Keratinocyte (primary cell): ENCODE data around the gene COPG2. TPM values are rescaled to one million over a fixed set of nuclear protein-coding genes. Genes with fewer than 3 reads are reported as not detected.
A peak's percentile ranks its signal among the peaks of the same experiment; 100 is the strongest.

Experiments used
- DNase-seq: peaks from one replicate; pipeline ENCODE4 v3.0.0-alpha.2; 2011; ENCODE audit warnings: low read depth, missing footprints, low spot score
- FAIRE-seq: peaks from 2 replicates; lab custom pipeline; 2011; peaks lifted over from hg19 to GRCh38; lab: Jason Lieb, UNC
- H2AFZ ChIP-seq: 2 replicates; pipeline ENCODE4 v1.6.0; 2012; ENCODE audit warnings: low read length, control low read depth, inconsistent platforms; ENCODE audit not compliant: control insufficient read depth
- H3K27ac ChIP-seq: 2 replicates; pipeline ENCODE4 v1.5.1; 2011; ENCODE audit warnings: low read length; ENCODE audit not compliant: control insufficient read depth, insufficient read depth
- H3K27me3 ChIP-seq: 3 replicates; pipeline ENCODE4 v1.6.0; 2011; ENCODE audit warnings: low read length; ENCODE audit not compliant: control insufficient read depth, insufficient read depth; ENCODE audit errors: extremely low read depth
- H3K36me3 ChIP-seq, 2 experiments: 2 replicates in 1 of 2; 3 replicates in 1 of 2; pipeline ENCODE4 v1.5.1; 2011; ENCODE audit warnings: low read length in 2 of 2, mild to moderate bottlenecking in 1 of 2; ENCODE audit not compliant: control insufficient read depth in 2 of 2, insufficient read depth in 2 of 2; ENCODE audit errors: extremely low read depth in 1 of 2
- H3K4me1 ChIP-seq: 3 replicates; pipeline ENCODE4 v1.5.1; 2011; ENCODE audit warnings: low read length; ENCODE audit not compliant: control insufficient read depth, insufficient read depth; ENCODE audit errors: extremely low read depth
- H3K4me2 ChIP-seq: 3 replicates; pipeline ENCODE4 v1.6.0; 2011; ENCODE audit warnings: low read depth, low read length; ENCODE audit not compliant: control insufficient read depth, insufficient read depth; ENCODE audit errors: extremely low read depth
- H3K4me3 ChIP-seq, 3 experiments: fragments of 200-600 bp in 1 of 3; sonication (generic) in 1 of 3; 2 replicates in 2 of 3; 3 replicates in 1 of 3; pipeline ENCODE4 v1.5.1; 2011 to 2016; ENCODE audit warnings: low read length in 3 of 3, mild to moderate bottlenecking in 3 of 3, control low read depth in 2 of 3, inconsistent platforms in 1 of 3, low read depth in 1 of 3, mixed read lengths in 1 of 3, mixed run types in 1 of 3, moderate library complexity in 1 of 3; ENCODE audit not compliant: control insufficient read depth in 2 of 3, insufficient read depth in 2 of 3; ENCODE audit errors: extremely low read depth in 1 of 3
- H3K79me2 ChIP-seq: 2 replicates; pipeline ENCODE4 v1.6.0; 2012; ENCODE audit warnings: low read length; ENCODE audit not compliant: control insufficient read depth, insufficient read depth
- H3K9ac ChIP-seq: 3 replicates; pipeline ENCODE4 v1.6.0; 2011; ENCODE audit warnings: low read length; ENCODE audit not compliant: control insufficient read depth, insufficient read depth; ENCODE audit errors: extremely low read depth
- H3K9me1 ChIP-seq: 3 replicates; pipeline ENCODE4 v1.6.0; 2011; ENCODE audit warnings: low read length; ENCODE audit not compliant: control insufficient read depth, insufficient read depth; ENCODE audit errors: extremely low read depth
- H3K9me3 ChIP-seq: 2 replicates; pipeline ENCODE4 v1.5.1; 2012; ENCODE audit warnings: low read depth, low read length; ENCODE audit not compliant: control insufficient read depth
- H4K20me1 ChIP-seq: 3 replicates; pipeline ENCODE4 v1.6.0; 2011; ENCODE audit warnings: low read length; ENCODE audit not compliant: control insufficient read depth, insufficient read depth; ENCODE audit errors: extremely low read depth
- EZH2 ChIP-seq: IDR thresholded peaks from one replicate; pipeline ENCODE4 v1.6.1; 2012; ENCODE audit warnings: inconsistent platforms, mild to moderate bottlenecking, low read length, moderate library complexity
- dilution Hi-C: fragments of 300-500 bp; cut with MboI; formaldehyde crosslinking; loops from one replicate; pipeline ENCODE4 v1.7.0; 2020; ENCODE audit warnings: low sequenced_read_pairs; ENCODE audit not compliant: extremely low pct_ligation_motif_present
- polyA plus RNA-seq, 5 experiments: library from polyadenylated mRNA; depleted of rRNA in 3 of 5; stranded (reverse) in 3 of 5; stranded (forward) in 1 of 5; unstranded in 1 of 5; fragments of >200 nt; gene quantifications; 1 replicate in 1 of 5; 2 replicates in 3 of 5; 3 replicates in 1 of 5; pipeline versions ENCODE4 v1.2.1 to v1.2.3, GENCODE V29; 2011 to 2012; ENCODE audit warnings: missing spikeins in 2 of 5, low read depth in 1 of 5, low replicate concordance in 1 of 5
- TF ChIP-seq, protein P1 (sequence below), 3 experiments: IDR thresholded peaks in 1 of 3; conservative IDR thresholded peaks in 1 of 3; optimal IDR thresholded peaks in 1 of 3; 2 replicates in 2 of 3; 3 replicates in 1 of 3; pipeline versions ENCODE3 to v1.5.1; 2011; ENCODE audit warnings: low read length in 3 of 3, mild to moderate bottlenecking in 3 of 3, moderate library complexity in 2 of 3, control low read depth in 1 of 3, inconsistent platforms in 1 of 3; ENCODE audit not compliant: insufficient read depth in 2 of 3; ENCODE audit errors: extremely low read depth in 1 of 3

The COPG2 gene
- polyA plus RNA-seq, 1 donor (not counting 4 experiments of a cell fraction or from before 2014, with no cell fraction given): 38.8 TPM

DNA sequence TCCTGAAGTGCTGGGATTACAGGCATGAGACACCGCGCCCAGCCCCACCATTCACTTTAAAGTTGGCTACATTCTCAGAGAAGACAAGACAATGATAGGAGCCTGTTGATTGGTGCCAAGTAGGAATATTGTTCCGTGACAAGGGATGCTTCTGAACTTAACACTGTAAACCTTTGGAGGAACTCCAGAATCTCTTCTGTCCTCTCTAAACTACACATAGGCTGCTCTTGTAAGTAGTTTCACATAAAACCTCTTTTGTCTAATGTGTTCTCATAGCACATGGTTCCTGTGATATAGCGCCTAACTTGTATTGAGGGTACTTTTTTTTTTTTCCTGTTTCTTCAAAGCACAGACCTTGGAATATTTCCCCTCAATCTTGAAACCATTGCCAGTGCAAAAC, 3.6 kb upstream of the COPG2 start:
- Histone ChIP-seq H2AFZ (no peak overlapping the region), H4K20me1 (no peaks in the 10 kb centered on the region), H3K27ac (no peak overlapping the region), H3K9ac (no peak overlapping the region), H3K27me3 (no peaks in the 10 kb centered on the region), H3K79me2 (no peaks in the 10 kb centered on the region), H3K4me2 (no peak overlapping the region), H3K9me1 (no peaks in the 10 kb centered on the region), H3K4me3 (no peak overlapping the region), H3K36me3 (no peaks in the 10 kb centered on the region), H3K9me3 (no peaks in the 10 kb centered on the region), H3K4me1 (peaks cover 3% of the 10 kb centered on the region)
- no peak for TF ChIP-seq EZH2
- TF ChIP-seq, protein P1, sequence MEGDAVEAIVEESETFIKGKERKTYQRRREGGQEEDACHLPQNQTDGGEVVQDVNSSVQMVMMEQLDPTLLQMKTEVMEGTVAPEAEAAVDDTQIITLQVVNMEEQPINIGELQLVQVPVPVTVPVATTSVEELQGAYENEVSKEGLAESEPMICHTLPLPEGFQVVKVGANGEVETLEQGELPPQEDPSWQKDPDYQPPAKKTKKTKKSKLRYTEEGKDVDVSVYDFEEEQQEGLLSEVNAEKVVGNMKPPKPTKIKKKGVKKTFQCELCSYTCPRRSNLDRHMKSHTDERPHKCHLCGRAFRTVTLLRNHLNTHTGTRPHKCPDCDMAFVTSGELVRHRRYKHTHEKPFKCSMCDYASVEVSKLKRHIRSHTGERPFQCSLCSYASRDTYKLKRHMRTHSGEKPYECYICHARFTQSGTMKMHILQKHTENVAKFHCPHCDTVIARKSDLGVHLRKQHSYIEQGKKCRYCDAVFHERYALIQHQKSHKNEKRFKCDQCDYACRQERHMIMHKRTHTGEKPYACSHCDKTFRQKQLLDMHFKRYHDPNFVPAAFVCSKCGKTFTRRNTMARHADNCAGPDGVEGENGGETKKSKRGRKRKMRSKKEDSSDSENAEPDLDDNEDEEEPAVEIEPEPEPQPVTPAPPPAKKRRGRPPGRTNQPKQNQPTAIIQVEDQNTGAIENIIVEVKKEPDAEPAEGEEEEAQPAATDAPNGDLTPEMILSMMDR (optimal IDR thresholded peaks at IDR 0.05 in 1 of 3, IDR thresholded peaks at IDR 0.05 in 1 of 3, conservative IDR thresholded peaks at IDR 0.05 in 1 of 3; ENCODE audit: extremely low read depth in 1 of 3, insufficient read depth in 2 of 3, low read length in 3 of 3): no peak
- FAIRE-seq (no peak), DNase-seq (no peak)
- dilution Hi-C loops: no loop called here

DNA sequence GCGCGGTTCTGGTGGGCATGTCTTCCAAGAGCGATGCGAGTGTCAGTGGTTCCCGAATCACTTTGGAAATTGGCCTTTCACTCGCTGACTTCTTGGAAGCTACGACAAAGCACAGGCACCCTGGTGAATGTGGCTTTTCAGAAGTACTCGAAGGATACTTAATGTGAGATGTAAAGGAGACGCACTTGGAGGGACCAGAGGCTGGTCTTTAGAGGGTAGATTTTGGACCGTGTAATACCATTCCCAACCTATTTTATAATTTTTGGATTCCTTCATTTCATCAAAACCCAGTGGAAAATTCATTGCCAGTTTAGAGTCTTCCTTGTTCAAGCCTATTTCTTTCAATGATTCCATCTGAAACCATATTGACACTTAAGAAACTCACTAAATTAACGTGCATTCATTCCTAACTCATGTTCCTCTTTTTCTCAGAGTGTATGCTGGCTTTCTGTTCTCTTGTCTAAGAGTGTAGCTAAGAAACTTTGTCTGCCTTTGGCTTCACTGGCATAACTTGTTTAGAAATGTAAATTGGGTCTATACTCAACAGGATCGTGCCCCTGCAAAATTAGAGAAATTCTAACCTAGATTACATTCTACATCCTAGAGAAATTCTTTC, 645 bp upstream of the COPG2 start:
- dilution Hi-C loops: no loop called here
- peak overlapping the region; percentile 69 for H3K9ac ChIP-seq

More for the DNA sequence above, 645 bp upstream of the COPG2 start:
- Histone ChIP-seq H3K4me3 (peak overlapping the region; percentile 63 to 80 (median 70)), H3K4me2 (peak overlapping the region; percentile 72), H4K20me1 (no peaks in the 10 kb centered on the region), H2AFZ (peak overlapping the region; percentile 35), H3K4me1 (peaks cover 3% of the 10 kb centered on the region), H3K9me3 (no peaks in the 10 kb centered on the region), H3K27ac (no peak overlapping the region), H3K79me2 (no peaks in the 10 kb centered on the region), H3K36me3 (no peaks in the 10 kb centered on the region), H3K9me1 (no peaks in the 10 kb centered on the region), H3K27me3 (no peaks in the 10 kb centered on the region)
- DNase-seq (no peak), FAIRE-seq (no peak)
- TF ChIP-seq, protein P1 (optimal IDR thresholded peaks at IDR 0.05 in 1 of 3, IDR thresholded peaks at IDR 0.05 in 1 of 3, conservative IDR thresholded peaks at IDR 0.05 in 1 of 3; ENCODE audit: extremely low read depth in 1 of 3, insufficient read depth in 2 of 3, low read length in 3 of 3): no peak
- no peak for TF ChIP-seq EZH2
